Prostate gland (tissue), 2 donors: ENCODE results near the gene CARD9. TPM values are rescaled to one million over a fixed set of nuclear protein-coding genes. Genes with fewer than 3 reads are reported as not detected.

ENCODE experiments used
- DNase-seq: peaks from one replicate; pipeline ENCODE4 v3.0.0-alpha.2; 2019; ENCODE audit warnings: low spot score
- H3K27ac ChIP-seq, 2 donors: fragments of 200-600 bp; sonication (generic); 2 replicates each; pipeline ENCODE4 v1.5.1; 2017 to 2019
- H3K27me3 ChIP-seq: fragments of 200-600 bp; sonication (generic); replicated peaks from 2 replicates; pipeline ENCODE4 v1.5.1; 2019; ENCODE audit not compliant: insufficient read depth
- H3K36me3 ChIP-seq, 2 donors: fragments of 200-600 bp; sonication (generic); 1 replicate in 1 of 2; 2 replicates in 1 of 2; pipeline versions ENCODE4 v1.5.1 to v1.8.1; 2017 to 2019
- H3K4me1 ChIP-seq: fragments of 200-600 bp; sonication (generic); replicated peaks from 2 replicates; pipeline ENCODE4 v1.5.1; 2019
- H3K4me3 ChIP-seq, 2 donors: fragments of 200-600 bp; sonication (generic); 2 replicates each; pipeline ENCODE4 v1.5.1; 2017 to 2019
- H3K9me3 ChIP-seq: fragments of 200-600 bp; sonication (generic); 2 replicates; pipeline ENCODE4 v1.5.1; 2017
- POLR2A ChIP-seq: fragments of 450-650 bp; IDR thresholded peaks from one replicate; pipeline ENCODE4 v1.6.1; 2016; ENCODE audit warnings: antibody characterized with exemption, mild to moderate bottlenecking
- POLR2AphosphoS5 ChIP-seq: sonication (generic); formaldehyde crosslinking; IDR thresholded peaks from one replicate; pipeline ENCODE4 v1.6.1; 2017; ENCODE audit warnings: antibody characterized with exemption
- WGBS: methylation state at CpG from one replicate; pipeline ENCODE4 v1.1.5; 2018; 5-methylcytosine and 5-hydroxymethylcytosine counted together
- intact Hi-C: fragments of 100-400 bp; cut with DNase I; formaldehyde crosslinking; loops from one replicate; pipeline ENCODE4 v1.14.2; 2022
- total RNA-seq, 2 donors: library from RNA; depleted of rRNA; stranded (reverse); fragments of >200 nt; gene quantifications; one replicate each; pipeline ENCODE4 v1.1.0, GENCODE V29; 2016
- TF ChIP-seq, protein P1 (sequence below), 4 experiments: fragments of 200-600 bp in 2 of 4; fragments of 450-650 bp in 2 of 4; sonication (generic) in 2 of 4; IDR thresholded peaks; 1 replicate in 3 of 4; 2 replicates in 1 of 4; pipeline ENCODE4 v1.5.1; 2016 to 2019; ENCODE audit warnings: antibody characterized with exemption in 4 of 4, mild to moderate bottlenecking in 2 of 4, moderate library complexity in 2 of 4

The CARD9 gene
- total RNA-seq, 2 donors from 2014 or later = 1.5 to 3.4 TPM

DNA sequence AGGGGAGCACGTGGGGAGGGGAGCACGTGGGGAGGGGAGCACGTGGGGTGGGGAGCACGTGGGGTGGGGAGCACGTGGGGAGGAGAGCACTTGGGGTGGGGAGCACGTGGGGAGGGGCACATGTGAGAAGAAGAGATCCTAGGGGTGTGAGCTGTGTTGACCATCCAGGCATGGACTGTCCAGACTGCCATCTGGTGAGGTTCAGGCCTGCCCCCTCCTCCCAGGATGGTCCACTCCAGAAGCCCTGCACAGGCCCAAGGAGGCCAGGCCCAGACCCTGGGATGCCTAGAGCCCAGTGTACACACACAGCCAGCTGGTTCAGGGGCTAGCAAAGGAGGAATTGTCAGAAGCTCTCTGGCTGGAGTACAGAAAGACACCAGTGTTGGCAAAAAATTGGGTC is 24.2 kb upstream of the CARD9 start:
- Histone ChIP-seq H3K27ac (no peak overlapping the region), H3K36me3 (peaks cover 11 to 19% of the 10 kb centered on the region in 2 donors), H3K4me3 (no peak overlapping the region), H3K9me3 (no peaks in the 10 kb centered on the region), H3K27me3 (no peaks in the 10 kb centered on the region), H3K4me1 (peaks cover 12% of the 10 kb centered on the region)
- WGBS = 77% methylated on average over 6 of the region's 6 CpGs
- no peak for DNase-seq
- TF ChIP-seq POLR2AphosphoS5 = no peak
- TF ChIP-seq, protein P1, sequence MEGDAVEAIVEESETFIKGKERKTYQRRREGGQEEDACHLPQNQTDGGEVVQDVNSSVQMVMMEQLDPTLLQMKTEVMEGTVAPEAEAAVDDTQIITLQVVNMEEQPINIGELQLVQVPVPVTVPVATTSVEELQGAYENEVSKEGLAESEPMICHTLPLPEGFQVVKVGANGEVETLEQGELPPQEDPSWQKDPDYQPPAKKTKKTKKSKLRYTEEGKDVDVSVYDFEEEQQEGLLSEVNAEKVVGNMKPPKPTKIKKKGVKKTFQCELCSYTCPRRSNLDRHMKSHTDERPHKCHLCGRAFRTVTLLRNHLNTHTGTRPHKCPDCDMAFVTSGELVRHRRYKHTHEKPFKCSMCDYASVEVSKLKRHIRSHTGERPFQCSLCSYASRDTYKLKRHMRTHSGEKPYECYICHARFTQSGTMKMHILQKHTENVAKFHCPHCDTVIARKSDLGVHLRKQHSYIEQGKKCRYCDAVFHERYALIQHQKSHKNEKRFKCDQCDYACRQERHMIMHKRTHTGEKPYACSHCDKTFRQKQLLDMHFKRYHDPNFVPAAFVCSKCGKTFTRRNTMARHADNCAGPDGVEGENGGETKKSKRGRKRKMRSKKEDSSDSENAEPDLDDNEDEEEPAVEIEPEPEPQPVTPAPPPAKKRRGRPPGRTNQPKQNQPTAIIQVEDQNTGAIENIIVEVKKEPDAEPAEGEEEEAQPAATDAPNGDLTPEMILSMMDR (IDR thresholded peaks at IDR 0.05) = no peak
- intact Hi-C loops = no loop called here

DNA sequence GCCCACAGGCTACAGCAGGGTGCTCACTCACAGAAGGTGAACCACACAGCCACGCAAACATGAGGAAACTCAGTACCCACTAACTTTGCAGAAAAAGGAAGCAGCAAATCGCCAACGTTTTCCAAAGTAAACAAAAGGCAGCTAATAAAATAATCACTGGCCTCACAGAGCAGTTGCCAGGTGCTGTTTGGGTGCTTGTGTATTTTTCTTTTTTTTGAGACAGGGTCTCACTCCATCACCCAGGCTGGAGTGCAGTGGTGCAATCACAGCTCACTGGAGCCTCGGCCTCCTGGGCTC is 22.7 kb upstream of the CARD9 start:
- Histone ChIP-seq H3K36me3 (peaks cover 14 to 27% of the 10 kb centered on the region in 2 donors), H3K27ac (no peak overlapping the region), H3K4me3 (no peak overlapping the region), H3K9me3 (no peaks in the 10 kb centered on the region), H3K27me3 (no peaks in the 10 kb centered on the region), H3K4me1 (peaks cover 12% of the 10 kb centered on the region)
- intact Hi-C loops = no loop called here
- DNase-seq = no peak
- TF ChIP-seq, protein P1 (IDR thresholded peaks at IDR 0.05) = no peak
- TF ChIP-seq POLR2AphosphoS5 (no peak), POLR2A (no peak)
- WGBS = 54% methylated on average over 4 of the region's 4 CpGs

DNA sequence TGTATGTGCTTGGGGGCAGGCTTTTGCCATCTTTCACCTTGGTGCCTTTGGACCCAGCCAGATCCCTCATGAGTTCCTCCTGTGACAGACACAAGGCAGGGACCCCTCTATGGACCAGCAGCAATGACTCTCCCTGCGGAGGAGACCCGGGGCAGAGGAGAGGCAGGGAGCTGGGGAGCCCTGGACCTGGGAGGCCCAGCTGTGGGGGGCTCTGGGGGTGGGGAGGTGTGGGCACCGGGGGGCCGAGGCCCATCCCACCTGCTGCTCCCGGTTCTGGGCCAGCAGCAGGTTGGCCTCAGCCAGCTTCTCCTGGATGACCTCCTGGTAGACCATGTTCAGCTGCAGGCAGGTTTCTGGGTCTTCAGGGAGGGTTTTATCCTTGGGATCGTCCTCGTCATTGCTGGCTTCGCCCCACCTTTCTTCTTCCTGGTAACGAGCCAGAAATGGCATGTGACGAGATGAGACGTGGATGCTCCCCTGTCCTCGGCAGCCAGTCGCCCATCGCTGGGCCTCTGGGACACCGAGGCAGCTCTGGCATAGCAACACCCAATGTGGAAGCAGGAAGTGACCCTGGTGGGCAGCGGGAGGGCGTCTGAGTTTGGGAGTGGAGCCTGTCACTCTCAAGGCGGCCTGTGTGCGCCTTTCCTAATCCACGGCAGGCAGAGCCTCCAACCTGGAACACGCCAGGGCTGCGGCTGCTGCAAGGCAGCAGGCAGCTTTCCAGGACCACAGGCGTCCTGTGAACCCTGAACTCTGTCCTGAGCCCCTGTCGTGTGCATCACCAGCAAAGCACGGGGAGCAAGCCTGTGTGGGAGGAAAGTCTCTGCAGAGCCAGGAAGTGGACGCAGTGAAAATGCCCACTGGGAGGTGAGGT is 22.1 kb upstream of the CARD9 start:
- Histone ChIP-seq H3K4me1 (peaks cover 12% of the 10 kb centered on the region), H3K27me3 (no peaks in the 10 kb centered on the region), H3K9me3 (no peaks in the 10 kb centered on the region), H3K36me3 (peaks cover 14 to 27% of the 10 kb centered on the region in 2 donors), H3K4me3 (no peak overlapping the region), H3K27ac (no peak overlapping the region)
- no peak for TF ChIP-seq POLR2A
- no peak for TF ChIP-seq POLR2AphosphoS5
- TF ChIP-seq, protein P1 (IDR thresholded peaks at IDR 0.05) = no peak
- DNase-seq = no peak
- WGBS = 85% methylated on average over 26 of the region's 26 CpGs
- intact Hi-C loops = no loop called here

DNA sequence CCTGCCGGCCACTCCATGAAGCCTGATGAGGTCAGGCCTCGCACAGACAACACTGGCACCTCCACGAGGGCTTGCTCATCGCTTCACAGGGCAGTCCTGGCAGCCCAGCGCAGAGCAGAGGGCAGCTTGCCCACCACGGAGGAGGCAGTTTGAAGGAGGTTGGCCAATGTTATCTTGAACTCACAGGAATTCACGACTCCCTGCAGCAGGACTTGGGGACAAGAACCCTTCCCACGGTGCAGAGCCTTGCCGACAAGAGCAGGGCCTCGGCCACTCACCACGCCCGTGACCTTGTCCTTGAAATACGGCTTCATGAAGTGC is 21.5 kb upstream of the CARD9 start:
- Histone ChIP-seq H3K27me3 (no peaks in the 10 kb centered on the region), H3K36me3 (peaks cover 14 to 27% of the 10 kb centered on the region in 2 donors), H3K27ac (no peak overlapping the region), H3K9me3 (no peaks in the 10 kb centered on the region), H3K4me1 (peaks cover 12% of the 10 kb centered on the region), H3K4me3 (no peak overlapping the region)
- TF ChIP-seq, protein P1 (IDR thresholded peaks at IDR 0.05) = no peak
- TF ChIP-seq POLR2A (no peak), POLR2AphosphoS5 (no peak)
- intact Hi-C loops = no loop called here
- no peak for DNase-seq
- WGBS = 94% methylated on average over 13 of the region's 13 CpGs
